Activated CD4-positive, alpha-beta memory T cell treated with anti-CD3 and anti-CD28 coated beads for 36 hours (primary cell): ENCODE data around the gene CCDC85C. TPM values are rescaled to one million over a fixed set of nuclear protein-coding genes. Genes with fewer than 3 reads are reported as not detected.

ENCODE experiments used
- CTCF ChIA-PET: fragments of 350-600 bp; sonication (Branson Sonifier 250); formaldehyde crosslinking; loops from one replicate; lab custom pipeline; 2021; ENCODE audit warnings: antibody characterized with exemption, inconsistent platforms; lab: Charles Lee
- POLR2A ChIA-PET: fragments of 350-600 bp; sonication (Branson Sonifier 250); formaldehyde crosslinking; loops from one replicate; lab custom pipeline; 2021; ENCODE audit warnings: antibody characterized with exemption; lab: Charles Lee
- DNase-seq: peaks from one replicate; pipeline ENCODE4 v3.0.0-alpha.2; 2020
- H3K27ac Mint-ChIP-seq: one replicate; pipeline ENCODE4 v1.8.0; 2021; ENCODE audit warnings: mixed read lengths
- H3K27me3 Mint-ChIP-seq: one replicate; pipeline ENCODE4 v1.8.0; 2021; ENCODE audit warnings: mixed read lengths
- H3K36me3 Mint-ChIP-seq: one replicate; pipeline ENCODE4 v1.8.0; 2021; ENCODE audit warnings: mixed read lengths
- H3K4me1 Mint-ChIP-seq: one replicate; pipeline ENCODE4 v1.8.0; 2021; ENCODE audit warnings: low read depth, mixed read lengths
- H3K4me3 Mint-ChIP-seq: one replicate; pipeline ENCODE4 v1.8.0; 2021; ENCODE audit warnings: mild to moderate bottlenecking, mixed read lengths
- H3K9me3 Mint-ChIP-seq: one replicate; pipeline ENCODE4 v1.8.0; 2021; ENCODE audit warnings: mixed read lengths
- intact Hi-C: fragments of 100-400 bp; cut with micrococcal nuclease; formaldehyde crosslinking; loops from one replicate; pipeline ENCODE4 v1.15.1; 2023
- total RNA-seq, 2 experiments: library from RNA; stranded (reverse); gene quantifications; one replicate each; pipeline ENCODE4 v1.2.3, GENCODE V29; 2021

The CCDC85C gene
- total RNA-seq, 2 experiments from 2014 or later: 10.7 to 12.3 TPM

GRCh38 chr14:99451234-99451633 is 152.8 kb downstream of the CCDC85C start:
- Mint-ChIP-seq H3K4me1 (no peaks in the 10 kb centered on the region), H3K9me3 (no peaks in the 10 kb centered on the region), H3K27ac (no peak overlapping the region), H3K4me3 (no peak overlapping the region), H3K36me3 (peaks cover 33% of the 10 kb centered on the region), H3K27me3 (no peaks in the 10 kb centered on the region)
- CTCF ChIA-PET: interaction anchor here (2.5 kb wide), 1 partner anchor 61 kb away, joined by 10 read pairs; no protein-coding TSS in a partner anchor
- intact Hi-C loops: no loop called here
- DNase-seq: no peak
- POLR2A ChIA-PET: no interaction called here

GRCh38 chr14:99450266-99450665 is 153.7 kb downstream of the CCDC85C start:
- H3K27me3 Mint-ChIP-seq: no peaks in the 10 kb centered on the region
- intact Hi-C loops: no loop called here
- POLR2A ChIA-PET: no interaction called here
- peaks cover 33% of the 10 kb centered on the region for H3K36me3 Mint-ChIP-seq
- no peaks in the 10 kb centered on the region for H3K4me1 Mint-ChIP-seq
- no peaks in the 10 kb centered on the region for H3K9me3 Mint-ChIP-seq
- H3K27ac Mint-ChIP-seq: no peak overlapping the region
- CTCF ChIA-PET: interaction anchor here (0.5 to 2.5 kb wide), 2 partner anchors 11 to 60 kb away, joined by 3 to 10 read pairs; no protein-coding TSS in a partner anchor
- no peak for DNase-seq
- H3K4me3 Mint-ChIP-seq: no peak overlapping the region

Other genes with a start within 250 kb of the CCDC85C start
- 10 to 100 TPM; 54.3 to 56.8 TPM for gene SETD3, start 123.3 kb downstream of the CCDC85C start, total RNA-seq
- gene CCNK, start 122.8 kb downstream of the CCDC85C start, total RNA-seq: 10 to 100 TPM; 86.6 to 90.4 TPM
- gene HHIPL1, start 40.9 kb upstream of the CCDC85C start, total RNA-seq: under 1 TPM; 0.29 to 0.38 TPM
- under 1 TPM; 0.19 to 0.21 TPM for gene CYP46A1, start 80.1 kb upstream of the CCDC85C start, total RNA-seq
- 1 to 10 TPM; 1.5 to 1.9 TPM for gene EML1, start 189.2 kb upstream of the CCDC85C start, total RNA-seq